Measurements from ENCODE around the gene FNDC1. TPM values are rescaled to one million over a fixed set of nuclear protein-coding genes. Genes with fewer than 3 reads are reported as not detected.

Gene FNDC1
- polyA plus RNA-seq, 1 donor = 124 TPM

DNA sequence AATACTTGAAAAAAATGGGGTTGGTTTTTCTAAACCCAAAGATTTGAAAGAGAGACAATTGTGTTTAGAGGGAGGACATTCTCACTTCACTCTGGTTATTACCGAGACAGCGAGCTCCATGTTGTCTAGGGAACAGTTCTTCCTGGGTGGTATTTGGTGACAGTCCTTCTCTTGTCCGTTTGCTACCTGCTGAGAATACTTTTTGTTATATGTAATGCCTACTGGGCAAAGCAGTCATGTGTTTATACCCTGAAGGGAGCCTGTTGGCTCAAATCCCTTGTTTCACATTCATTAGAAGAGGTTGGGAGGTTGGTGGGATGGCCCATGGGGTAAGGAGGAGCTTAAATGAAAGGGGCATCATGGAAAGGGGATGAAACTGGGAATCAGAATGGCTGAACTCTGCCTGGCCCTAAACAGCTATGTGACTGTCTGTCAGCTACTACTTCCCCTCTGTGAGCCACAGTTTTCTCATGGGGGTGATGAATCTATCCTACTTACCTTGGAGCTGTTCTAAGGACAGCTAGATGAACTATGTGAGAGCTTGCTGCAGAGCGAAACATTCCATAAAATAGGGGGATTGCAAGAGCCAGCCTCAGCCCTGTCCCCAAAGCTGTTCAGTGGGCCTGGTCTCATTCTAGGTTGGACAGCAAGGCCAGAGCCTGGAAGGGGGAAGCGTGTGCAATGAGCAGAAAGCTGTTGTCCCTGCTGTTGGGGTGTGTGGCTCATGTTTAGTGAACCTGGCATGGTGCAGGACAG lies 43.5 kb downstream of the FNDC1 start:
- no peak for DNase-seq

DNA sequence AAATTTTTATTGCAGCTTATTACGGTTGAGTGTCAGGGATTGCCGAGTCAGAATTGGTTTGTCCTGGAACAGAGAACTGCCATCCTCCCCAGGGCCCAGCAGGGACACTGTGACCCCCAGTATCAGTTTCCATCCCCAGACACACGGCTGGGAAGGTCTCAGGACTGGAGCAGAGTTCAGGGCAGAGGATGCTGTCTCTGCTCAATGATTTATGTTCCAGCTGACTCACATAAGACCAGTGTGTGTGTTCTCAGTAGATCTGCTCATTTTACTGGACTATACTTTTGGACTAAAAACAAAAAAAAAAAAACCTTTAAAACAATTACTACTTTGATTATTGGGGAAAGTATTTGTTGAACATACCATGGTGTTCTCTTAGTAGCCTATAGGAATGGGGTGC lies 44.2 kb downstream of the FNDC1 start:
- DNase-seq = no peak

DNA sequence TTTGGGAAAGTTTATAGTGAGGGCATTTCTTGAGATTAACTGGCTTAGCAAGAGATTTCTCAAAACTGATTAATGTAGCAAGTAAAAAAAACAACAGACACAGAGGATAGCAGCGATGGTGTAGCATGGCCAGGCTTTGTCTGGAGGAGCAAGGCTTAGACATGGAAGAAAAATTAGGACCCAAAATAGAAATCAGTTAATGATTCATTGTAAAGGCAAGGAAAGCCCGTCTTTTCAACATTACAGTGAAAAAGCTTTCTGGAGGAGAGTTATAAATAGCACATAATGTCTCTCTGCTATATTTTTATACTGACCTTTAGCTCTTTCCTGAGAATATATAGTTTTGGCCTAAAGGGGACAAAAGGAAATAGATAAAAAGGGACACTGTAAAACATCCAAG lies 45.1 kb downstream of the FNDC1 start:
- no peak for DNase-seq

- peak; percentile 36 for DNase-seq
These were observed 48.5 kb downstream of the FNDC1 start for GRCh38 chr6:159217595-159218275.

GRCh38 chr6:159220093-159220492 lies 50.9 kb downstream of the FNDC1 start:
- DNase-seq = no peak

DNA sequence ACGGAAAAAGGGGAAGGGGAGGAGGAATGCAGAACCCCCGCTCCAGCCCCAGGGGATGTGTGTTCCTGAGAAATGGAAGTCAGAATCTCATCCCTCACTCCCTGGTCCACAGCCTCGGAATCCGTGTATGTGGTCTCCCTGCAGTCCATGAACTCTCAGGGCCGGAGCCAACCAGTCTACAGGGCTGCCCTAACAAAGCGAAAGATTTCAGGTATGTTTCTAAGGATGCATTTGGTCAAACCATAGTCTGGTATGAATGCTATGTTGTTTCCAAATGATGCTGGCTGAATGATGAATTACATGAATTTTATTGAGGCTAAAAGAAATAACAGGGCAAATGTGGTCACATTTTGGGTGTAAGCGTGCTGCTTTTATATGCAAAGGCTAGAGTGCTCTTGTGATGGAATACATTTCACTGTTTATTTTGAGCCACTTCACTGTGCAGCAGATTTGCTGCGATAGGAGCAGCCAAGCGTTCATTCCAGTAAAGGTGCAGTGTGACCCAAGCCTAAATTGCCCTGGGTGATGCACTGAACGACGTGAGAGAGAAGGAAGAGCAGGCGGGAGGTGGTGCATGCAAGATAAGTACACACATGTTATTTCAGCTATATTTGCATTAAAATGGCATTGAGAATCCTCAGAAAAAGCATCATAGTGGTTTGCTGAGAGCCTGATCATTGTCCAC lies 52.4 kb downstream of the FNDC1 start:
- no peak for DNase-seq

DNA sequence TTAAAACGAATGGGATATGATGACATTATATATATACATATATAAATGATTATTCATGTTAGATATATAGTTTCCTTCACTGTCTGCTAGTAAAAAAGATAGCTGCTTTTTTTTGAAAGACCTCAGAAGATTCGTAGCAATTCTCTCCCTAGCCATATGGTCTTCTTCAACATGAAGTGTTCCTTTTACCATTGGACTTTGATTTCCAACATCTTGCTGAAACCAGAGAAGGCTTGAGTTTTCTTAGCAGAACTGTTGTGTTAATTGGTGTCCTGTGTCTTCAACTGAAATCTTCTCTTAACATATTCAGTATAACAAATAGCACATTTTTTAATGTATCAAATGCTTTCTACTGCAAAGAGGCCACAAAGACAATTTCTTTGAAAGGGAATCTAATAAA lies 55.3 kb downstream of the FNDC1 start:
- DNase-seq = no peak

- peak; percentile 46 for DNase-seq
These were observed 60.5 kb downstream of the FNDC1 start for GRCh38 chr6:159229651-159230051.

GRCh38 chr6:159232106-159232645 lies 63.0 kb downstream of the FNDC1 start:
- DNase-seq = no peak

DNA sequence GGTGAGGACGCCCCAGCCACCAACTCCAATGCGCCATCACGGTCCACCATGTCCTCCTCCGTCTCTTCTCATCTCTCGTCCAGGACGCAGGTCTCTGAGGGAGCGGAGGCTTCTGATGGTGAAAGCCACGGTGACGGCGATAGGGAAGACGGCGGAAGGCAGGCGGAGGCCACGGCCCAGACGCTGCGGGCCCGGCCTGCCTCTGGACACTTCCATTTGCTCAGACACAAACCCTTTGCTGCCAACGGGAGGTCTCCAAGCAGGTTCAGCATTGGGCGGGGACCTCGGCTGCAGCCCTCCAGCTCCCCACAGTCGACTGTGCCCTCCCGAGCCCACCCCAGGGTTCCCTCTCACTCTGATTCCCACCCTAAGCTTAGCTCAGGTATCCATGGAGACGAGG lies 63.6 kb downstream of the FNDC1 start:
- no peak for DNase-seq

GRCh38 chr6:159233365-159234101 lies 64.3 kb downstream of the FNDC1 start:
- no peak for DNase-seq

DNA sequence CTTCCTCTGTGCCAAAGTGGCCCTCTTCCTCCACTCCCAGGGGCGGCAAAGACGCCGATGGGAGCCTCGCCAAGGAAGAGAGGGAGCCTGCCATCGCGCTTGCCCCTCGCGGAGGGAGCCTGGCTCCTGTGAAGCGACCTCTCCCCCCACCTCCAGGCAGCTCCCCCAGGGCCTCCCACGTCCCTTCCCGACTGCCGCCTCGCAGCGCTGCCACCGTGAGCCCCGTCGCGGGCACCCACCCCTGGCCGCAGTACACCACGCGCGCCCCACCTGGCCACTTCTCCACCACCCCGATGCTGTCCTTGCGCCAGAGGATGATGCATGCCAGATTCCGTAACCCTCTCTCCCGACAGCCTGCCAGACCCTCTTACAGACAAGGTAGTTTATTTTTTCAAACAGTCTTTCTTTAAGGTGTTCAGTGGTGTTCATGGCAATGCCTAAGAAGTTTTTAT lies 64.9 kb downstream of the FNDC1 start:
- no peak for DNase-seq

DNA sequence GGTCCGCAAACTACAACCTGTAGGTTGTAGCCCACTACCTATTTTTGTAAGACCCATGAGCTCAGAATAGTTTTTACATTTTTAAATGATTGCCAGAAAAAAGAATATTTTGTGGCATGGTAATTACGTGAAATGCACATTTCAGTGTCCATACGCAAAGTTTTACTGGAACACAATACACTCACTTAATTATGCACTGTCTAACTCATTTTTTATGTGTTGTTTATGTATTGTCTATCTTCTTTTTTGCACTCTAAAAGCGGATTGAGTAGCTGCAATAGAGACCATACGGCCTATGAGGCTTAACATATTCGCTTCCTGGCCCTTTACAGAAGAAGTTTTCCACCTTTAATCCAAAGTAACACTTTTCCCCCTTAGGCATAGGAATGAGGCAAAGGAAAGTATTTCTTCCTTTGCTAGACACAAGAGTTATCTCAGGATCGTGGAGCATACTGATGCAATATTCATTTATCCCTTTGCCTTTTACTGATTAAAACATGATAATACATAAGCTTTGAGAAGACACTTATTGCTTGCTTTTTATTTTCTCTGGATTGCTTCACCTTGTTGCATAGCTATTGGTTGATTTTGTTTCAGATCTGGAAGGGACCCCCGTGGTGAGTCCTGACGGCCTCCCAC lies 69.8 kb downstream of the FNDC1 start:
- no peak for DNase-seq

DNA sequence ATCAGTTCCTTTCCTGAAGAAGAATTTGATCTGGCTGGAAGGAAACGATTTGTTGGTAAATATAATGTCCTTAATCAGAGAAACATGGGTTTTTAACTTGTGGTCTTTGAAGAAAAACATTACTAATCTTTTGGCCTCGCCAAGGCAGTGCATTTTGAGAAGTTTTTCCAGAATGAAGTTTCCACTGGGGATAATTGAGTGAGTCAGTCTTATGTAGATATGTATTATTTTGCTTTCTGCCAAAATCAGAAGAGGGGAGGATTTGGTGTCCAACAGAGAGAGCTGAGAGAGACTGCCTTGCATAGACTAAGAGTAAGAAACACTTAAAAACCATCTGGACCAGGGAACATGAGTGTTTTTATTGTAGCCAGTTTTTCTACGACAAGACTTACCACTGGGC lies 79.9 kb downstream of the FNDC1 start:
- DNase-seq = peak; percentile 89

DNA sequence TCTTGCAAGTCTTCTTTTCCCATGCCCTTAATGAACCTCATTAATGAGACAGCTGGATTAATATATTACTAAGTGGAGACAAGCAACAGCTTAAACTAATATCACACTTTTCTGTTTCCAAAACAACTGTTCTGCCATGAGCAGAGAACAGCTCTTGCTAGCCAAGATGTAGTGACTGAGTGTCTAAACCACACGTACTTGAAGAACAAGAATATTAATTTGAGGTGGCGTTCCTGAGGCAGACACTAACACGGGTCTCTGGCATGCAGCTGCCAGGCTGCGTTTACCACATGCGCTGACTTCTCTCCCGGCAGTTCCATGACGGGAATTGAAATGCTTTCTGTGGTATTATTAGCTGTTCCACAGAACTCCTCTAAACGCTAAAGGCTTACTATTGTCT lies 80.6 kb downstream of the FNDC1 start:
- no peak for DNase-seq

GRCh38 chr6:159250633-159251032 lies 81.4 kb downstream of the FNDC1 start:
- DNase-seq = no peak

GRCh38 chr6:159252955-159253508 lies 83.8 kb downstream of the FNDC1 start:
- no peak for DNase-seq

GRCh38 chr6:159254186-159254585 lies 85.0 kb downstream of the FNDC1 start:
- no peak for DNase-seq

DNA sequence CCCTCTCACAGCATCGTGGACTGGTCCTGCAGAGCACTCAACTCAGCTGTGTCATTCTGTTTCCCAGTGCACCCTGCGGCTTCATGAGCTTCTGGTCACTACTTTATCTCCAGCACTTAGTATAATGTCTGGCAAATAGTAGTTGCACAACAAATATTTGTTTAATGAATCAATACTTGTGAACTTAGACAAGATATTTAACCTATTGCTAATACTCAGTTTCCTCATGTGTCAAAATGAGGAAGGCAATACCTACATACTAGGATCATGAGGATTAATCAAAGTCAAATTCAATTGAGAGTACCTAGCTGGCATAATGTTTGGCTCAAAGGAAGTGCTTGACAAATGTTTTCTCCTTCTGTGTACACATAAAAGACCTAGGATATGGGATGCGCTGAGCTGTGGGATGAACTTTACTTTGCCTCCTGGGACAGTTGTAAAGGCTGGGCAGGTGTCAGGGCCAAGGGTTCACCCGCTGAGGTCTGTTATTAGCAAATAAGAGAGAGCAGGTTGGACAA lies 86.3 kb downstream of the FNDC1 start:
- no peak for DNase-seq

DNA sequence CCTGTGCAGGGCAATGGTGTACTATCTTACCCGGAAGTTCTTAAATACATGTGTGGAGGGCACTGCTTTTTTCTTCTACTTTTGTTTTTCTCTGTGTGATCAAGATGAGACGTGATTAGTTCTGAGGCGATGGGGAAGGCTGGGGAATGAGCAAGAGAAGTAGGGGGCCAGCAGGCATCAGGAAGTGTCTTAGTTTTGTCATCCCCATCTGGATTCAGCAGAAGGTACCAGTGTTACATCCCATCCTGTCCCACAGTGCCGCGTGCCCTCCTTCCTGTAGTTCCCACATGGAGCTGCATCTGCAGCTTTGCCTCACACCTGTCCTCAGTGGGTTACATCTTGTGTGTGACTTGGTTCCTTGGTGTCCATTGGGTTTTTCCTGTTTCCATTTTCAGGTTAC lies 86.9 kb downstream of the FNDC1 start:
- DNase-seq = no peak

DNA sequence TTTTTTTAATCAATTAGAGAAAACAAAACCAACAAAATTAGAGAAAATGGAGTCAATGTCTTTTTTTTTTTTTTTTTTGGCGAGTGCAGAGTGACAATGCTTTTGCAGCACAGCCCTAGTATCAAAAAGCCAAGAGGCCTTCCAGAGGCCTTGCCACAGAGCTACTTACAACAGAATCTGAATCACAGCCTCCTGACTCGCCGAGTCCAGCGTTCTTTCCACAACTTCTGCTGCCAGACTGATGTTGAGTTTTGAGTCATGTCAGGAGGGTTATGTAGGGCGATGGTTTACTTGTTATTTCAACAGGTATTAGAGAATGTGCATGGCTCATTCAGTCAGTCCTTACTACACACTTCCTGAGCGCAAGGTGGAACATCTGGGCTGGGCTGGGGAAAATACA lies 88.6 kb downstream of the FNDC1 start:
- no peak for DNase-seq

Data from hindlimb muscle (tissue), 1 donor.